GM12892 (cell line): ENCODE data around the gene PAFAH1B1.

ENCODE experiments used
- POLR2A ChIP-seq: IDR thresholded peaks from 2 replicates; pipeline ENCODE4 v1.6.1; 2011; ENCODE audit warnings: low read depth, low read length, control low read depth
- TAF1 ChIP-seq: IDR thresholded peaks from 2 replicates; pipeline ENCODE4 v1.6.1; 2011; ENCODE audit warnings: low read depth, mild to moderate bottlenecking, control low read depth, low read length, borderline replicate concordance

- TF ChIP-seq TAF1 = no peak
- no peak for TF ChIP-seq POLR2A
Measured at GRCh38 chr17:2612630-2613029, 19.2 kb downstream of the PAFAH1B1 start.
